ENCODE measurements around the gene PPP1R7. TPM values are rescaled to one million over a fixed set of nuclear protein-coding genes. Genes with fewer than 3 reads are reported as not detected.

PPP1R7 gene
- total RNA-seq, 1 donor from 2014 or later, result 52.9 TPM

GRCh38 chr2:241136191-241136590 lies 14.1 kb upstream of the PPP1R7 start:
- no peaks in the 10 kb centered on the region for H3K79me2 ChIP-seq (ENCODE audit: low read depth)
- Mint-ChIP-seq H3K36me3 (peaks cover 5% of the 10 kb centered on the region), H3K9me3 (no peaks in the 10 kb centered on the region), H3K4me3 (no peak overlapping the region), H3K27ac (no peak overlapping the region), H3K27me3 (ENCODE audit: insufficient read depth, low read depth) (no peaks in the 10 kb centered on the region), H3K4me1 (peaks cover 3% of the 10 kb centered on the region)
- H2AFZ ChIP-seq (replicated peaks), result no peak overlapping the region
- H3K4me2 ChIP-seq, result no peak overlapping the region
- no peaks in the 10 kb centered on the region for H3K9me3 ChIP-seq (ENCODE audit: low read depth)
- H3K27ac ChIP-seq, result no peak overlapping the region
- H3F3A ChIP-seq (ENCODE audit: low read depth), result no peaks in the 10 kb centered on the region
- TF ChIP-seq EZH2 (IDR thresholded peaks at IDR 0.05) (no peak), CTCF (IDR thresholded peaks at IDR 0.05) (no peak), EZH2phosphoT487 (IDR thresholded peaks at IDR 0.05) (no peak)
- no peak for DNase-seq (ENCODE audit: low spot score)
- H3K36me3 ChIP-seq, result no peaks in the 10 kb centered on the region
- H3K27me3 ChIP-seq, result no peaks in the 10 kb centered on the region
- no peaks in the 10 kb centered on the region for H3K4me1 ChIP-seq
- no peak overlapping the region for H3K9ac ChIP-seq
- no peak overlapping the region for H3K4me3 ChIP-seq
- no peaks in the 10 kb centered on the region for H4K20me1 ChIP-seq (ENCODE audit: low read depth)

- Mint-ChIP-seq H3K9me3 (no peaks in the 10 kb centered on the region), H3K4me1 (peaks cover 3% of the 10 kb centered on the region), H3K27me3 (ENCODE audit: insufficient read depth, low read depth) (no peaks in the 10 kb centered on the region), H3K4me3 (no peak overlapping the region), H3K36me3 (peaks cover 5% of the 10 kb centered on the region), H3K27ac (no peak overlapping the region)
- no peak overlapping the region for H2AFZ ChIP-seq (replicated peaks)
- no peaks in the 10 kb centered on the region for H3K79me2 ChIP-seq (ENCODE audit: low read depth)
- H3K4me3 ChIP-seq, result no peak overlapping the region
- no peak overlapping the region for H3K4me2 ChIP-seq
- H3K27ac ChIP-seq, result no peak overlapping the region
- DNase-seq (ENCODE audit: low spot score), result no peak
- H3K36me3 ChIP-seq, result no peaks in the 10 kb centered on the region
- no peaks in the 10 kb centered on the region for H3K9me3 ChIP-seq (ENCODE audit: low read depth)
- TF ChIP-seq EZH2phosphoT487 (IDR thresholded peaks at IDR 0.05) (no peak), EZH2 (IDR thresholded peaks at IDR 0.05) (no peak), CTCF (IDR thresholded peaks at IDR 0.05) (no peak)
- no peak overlapping the region for H3K9ac ChIP-seq
- H4K20me1 ChIP-seq (ENCODE audit: low read depth), result no peaks in the 10 kb centered on the region
- H3K27me3 ChIP-seq, result no peaks in the 10 kb centered on the region
- no peaks in the 10 kb centered on the region for H3F3A ChIP-seq (ENCODE audit: low read depth)
- no peaks in the 10 kb centered on the region for H3K4me1 ChIP-seq
These were observed 13.5 kb upstream of the PPP1R7 start for GRCh38 chr2:241136661-241137260.

- Histone ChIP-seq H3K9me3 (ENCODE audit: low read depth) (no peaks in the 10 kb centered on the region), H3K27ac (no peak overlapping the region), H3K4me3 (no peak overlapping the region), H3K4me1 (no peaks in the 10 kb centered on the region), H4K20me1 (ENCODE audit: low read depth) (peaks cover 2% of the 10 kb centered on the region), H3K9ac (no peak overlapping the region), H3K36me3 (no peaks in the 10 kb centered on the region), H2AFZ (replicated peaks) (no peak overlapping the region), H3K4me2 (no peak overlapping the region), H3K79me2 (ENCODE audit: low read depth) (no peaks in the 10 kb centered on the region), H3K27me3 (no peaks in the 10 kb centered on the region), H3F3A (ENCODE audit: low read depth) (no peaks in the 10 kb centered on the region)
- no peak overlapping the region for H3K27ac Mint-ChIP-seq
- TF ChIP-seq CTCF (IDR thresholded peaks at IDR 0.05) (no peak), EZH2phosphoT487 (IDR thresholded peaks at IDR 0.05) (no peak), EZH2 (IDR thresholded peaks at IDR 0.05) (no peak)
- H3K36me3 Mint-ChIP-seq, result peaks cover 7% of the 10 kb centered on the region
- peaks cover 10% of the 10 kb centered on the region for H3K4me1 Mint-ChIP-seq
- H3K4me3 Mint-ChIP-seq, result no peak overlapping the region
- DNase-seq (ENCODE audit: low spot score), result no peak
- no peaks in the 10 kb centered on the region for H3K9me3 Mint-ChIP-seq
- H3K27me3 Mint-ChIP-seq (ENCODE audit: insufficient read depth, low read depth), result no peaks in the 10 kb centered on the region
These were observed 12.7 kb upstream of the PPP1R7 start for GRCh38 chr2:241137276-241138190.

Measured in neural progenitor cell (in vitro differentiated cells).